ENCODE data around the gene USP35. TPM values are rescaled to one million over a fixed set of nuclear protein-coding genes. Genes with fewer than 3 reads are reported as not detected.

USP35 gene
- total RNA-seq, 6 donors from 2014 or later: 5.8 to 37.7 (median 8.0) TPM

GRCh38 chr11:78223320-78223954 lies 34.7 kb downstream of the USP35 start:
- Histone ChIP-seq H3K9me3 (no peaks in the 10 kb centered on the region), H3K27me3 (no peaks in the 10 kb centered on the region), H3K27ac (no peak overlapping the region), H3K4me3 (no peak overlapping the region), H3K36me3 (peaks cover 28 to 85% (median 69%) of the 10 kb centered on the region in 4 donors), H3K4me1 (peaks cover 0 to 4% (median under 1%) of the 10 kb centered on the region in 4 donors)
- ATAC-seq (ENCODE audit: low FRiP score in 2 of 2): no peak
- TF ChIP-seq CTCF (IDR thresholded peaks at IDR 0.05): no peak
- no peak for TF ChIP-seq POLR2AphosphoS5 (IDR thresholded peaks at IDR 0.05)
- TF ChIP-seq POLR2A (IDR thresholded peaks at IDR 0.05): no peak
- no peak for TF ChIP-seq EP300 (IDR thresholded peaks at IDR 0.05)
- DNase-seq: no peak
- WGBS, 2 donors: 87 to 96% methylated on average over 7 to 9 of the region's 9 CpGs

GRCh38 chr11:78224506-78224905 lies 35.8 kb downstream of the USP35 start:
- H3K27me3 ChIP-seq: no peaks in the 10 kb centered on the region
- H3K27ac ChIP-seq: no peak overlapping the region
- DNase-seq: no peak
- no peaks in the 10 kb centered on the region for H3K9me3 ChIP-seq
- no peak for ATAC-seq (ENCODE audit: low FRiP score in 2 of 2)
- H3K4me1 ChIP-seq: peaks cover 0 to 10% (median 3%) of the 10 kb centered on the region in 4 donors
- TF ChIP-seq POLR2AphosphoS5 (IDR thresholded peaks at IDR 0.05) (no peak), CTCF (IDR thresholded peaks at IDR 0.05) (no peak), EP300 (IDR thresholded peaks at IDR 0.05) (no peak)
- peaks cover 19 to 75% (median 59%) of the 10 kb centered on the region in 4 donors for H3K36me3 ChIP-seq
- H3K4me3 ChIP-seq: no peak overlapping the region
- WGBS, 2 donors: 91 to 93% methylated on average over 2 to 4 of the region's 4 CpGs

GRCh38 chr11:78224906-78225420 lies 36.2 kb downstream of the USP35 start:
- TF ChIP-seq EP300 (IDR thresholded peaks at IDR 0.05) (no peak), POLR2A (IDR thresholded peaks at IDR 0.05) (no peak), POLR2AphosphoS5 (IDR thresholded peaks at IDR 0.05) (no peak), CTCF (IDR thresholded peaks at IDR 0.05) (no peak)
- H3K27ac ChIP-seq: no peak overlapping the region
- H3K36me3 ChIP-seq: peaks cover 15 to 70% (median 54%) of the 10 kb centered on the region in 4 donors
- no peak for DNase-seq
- H3K4me3 ChIP-seq: no peak overlapping the region
- H3K4me1 ChIP-seq: peaks cover 0 to 14% (median 3%) of the 10 kb centered on the region in 4 donors
- 91 to 96% methylated on average over 7 of the region's 7 CpGs for WGBS, 2 donors
- ATAC-seq (ENCODE audit: low FRiP score in 2 of 2): no peak
- no peaks in the 10 kb centered on the region for H3K27me3 ChIP-seq
- H3K9me3 ChIP-seq: no peaks in the 10 kb centered on the region

GRCh38 chr11:78226684-78227680 lies 38.3 kb downstream of the USP35 start:
- ATAC-seq (ENCODE audit: low FRiP score in 2 of 2): no peak
- 83 to 85% methylated on average over 7 to 12 of the region's 12 CpGs for WGBS, 2 donors

More at GRCh38 chr11:78226684-78227680, 38.3 kb downstream of the USP35 start:
- Histone ChIP-seq H3K9me3 (no peaks in the 10 kb centered on the region), H3K4me1 (peaks cover 5 to 21% (median 8%) of the 10 kb centered on the region in 4 donors), H3K36me3 (peaks cover 6 to 50% (median 35%) of the 10 kb centered on the region in 4 donors), H3K4me3 (no peak overlapping the region), H3K27ac (no peak overlapping the region), H3K27me3 (no peaks in the 10 kb centered on the region)
- DNase-seq: no peak
- TF ChIP-seq CTCF (IDR thresholded peaks at IDR 0.05) (no peak), POLR2A (IDR thresholded peaks at IDR 0.05) (no peak), POLR2AphosphoS5 (IDR thresholded peaks at IDR 0.05) (no peak), EP300 (IDR thresholded peaks at IDR 0.05) (no peak)

All from upper lobe of left lung (tissue), 6 donors.